Heart left ventricle (tissue), 16 donors: ENCODE measurements around the gene SRF. TPM values are rescaled to one million over a fixed set of nuclear protein-coding genes. Genes with fewer than 3 reads are reported as not detected.

Experiments used
- ATAC-seq, 4 donors: fragments of 200-7000 bp; cut with Tn5 transposase; one replicate each; pipeline ENCODE4 v1.9.1; 2020 to 2022; ENCODE audit warnings: moderate library complexity in 4 of 4, mild to moderate bottlenecking in 3 of 4, moderate number of reproducible peaks in 1 of 4
- DNase-seq, 5 donors: peaks; one replicate each; pipeline ENCODE4 v3.0.0-alpha.2; 2020
- H3K27ac ChIP-seq, 12 donors: fragments of 200-600 bp; sonication (generic) in 4 of 12; one replicate each; pipeline versions ENCODE4 v1.5.0 to v1.8.0; 2016 to 2022; ENCODE audit warnings: mild to moderate bottlenecking in 2 of 12
- H3K27me3 ChIP-seq, 9 donors: fragments of 200-600 bp; sonication (generic) in 2 of 9; one replicate each; pipeline versions ENCODE4 v1.5.1 to v1.8.0; 2016 to 2022; ENCODE audit warnings: mild to moderate bottlenecking in 3 of 9
- H3K36me3 ChIP-seq, 9 donors: fragments of 200-600 bp; sonication (generic) in 2 of 9; one replicate each; pipeline versions ENCODE4 v1.5.0 to v1.8.0; 2018 to 2022; ENCODE audit warnings: mild to moderate bottlenecking in 2 of 9
- H3K4me1 ChIP-seq, 12 donors: fragments of 200-600 bp; sonication (generic) in 4 of 12; one replicate each; pipeline versions ENCODE4 v1.5.0 to v1.8.0; 2016 to 2022; ENCODE audit warnings: mild to moderate bottlenecking in 3 of 12
- H3K4me3 ChIP-seq, 12 donors: fragments of 200-600 bp; sonication (generic) in 4 of 12; one replicate each; pipeline versions ENCODE4 v1.5.0 to v1.8.0; 2017 to 2022; ENCODE audit warnings: mild to moderate bottlenecking in 9 of 12, moderate library complexity in 4 of 12
- H3K9me3 ChIP-seq, 12 donors: fragments of 200-600 bp; sonication (generic) in 4 of 12; one replicate each; pipeline versions ENCODE4 v1.5.0 to v1.8.0; 2016 to 2022; ENCODE audit warnings: mild to moderate bottlenecking in 1 of 12
- CTCF ChIP-seq, 12 donors: fragments of 200-600 bp; sonication (generic) in 4 of 12; IDR thresholded peaks; one replicate each; pipeline versions ENCODE4 v1.5.0 to v1.8.0; 2018 to 2022; ENCODE audit warnings: antibody characterized with exemption in 12 of 12, mild to moderate bottlenecking in 5 of 12
- POLR2A ChIP-seq, 2 donors: fragments of 450-650 bp; IDR thresholded peaks; one replicate each; pipeline ENCODE4 v1.6.1; 2017; ENCODE audit warnings: antibody characterized with exemption in 2 of 2, mild to moderate bottlenecking in 2 of 2, moderate library complexity in 2 of 2
- WGBS, 4 donors: extraction: QIAGEN DNeasy Blood & Tissue Kit in 2 of 4; methylation state at CpG; one replicate each; pipeline versions ENCODE4 v1.1.5 to v1.1.7; 2013 to 2018; 5-methylcytosine and 5-hydroxymethylcytosine counted together
- intact Hi-C, 10 donors: fragments of 100-400 bp; cut with DNase I; formaldehyde crosslinking; loops; one replicate each; pipeline versions ENCODE4 v1.11.1 to v1.14.2; 2022
- polyA plus RNA-seq, 2 donors: library from polyadenylated mRNA; stranded (reverse); fragments of 200-250 nt; gene quantifications; one replicate each; pipeline ENCODE4 v1.2.3, GENCODE V29; 2013
- total RNA-seq, 9 donors: library from RNA; depleted of rRNA in 2 of 9; stranded (reverse); fragments of >200 nt in 2 of 9; fragmentation: NEBNext Ultra II Directional in 3 of 9; extraction: Animal tissue kit (Norgen Biotek cat#: 25700) in 3 of 9; gene quantifications; one replicate each; pipeline versions ENCODE4 v1.1.0 to v1.2.4, GENCODE V29; 2016 to 2023
- donor health status: ischemic (EF 13 %, LVEDD 7.1; RV severe dilation, severe dysfunction).
- donor health status: healthy with polysubstance abuse.
- donor health status: DM: no; HTN: yes; CAD: no.
- donor health status: DM: no; HTN: no; CAD: no.
- donor health status: ischemic (EF 25% LVEDD 6.9; RV normal size, moderate dysfunction).
- donor health status: ischemic (EF 25% LVEDD 5.7; RV mildly dilated, moderate dysfunction).
- donor health status: healthy.
- donor health status: DM: yes; HTN: yes; CAD: no.
- donor health status: ischemic (EF 35%, LVEDD 5.7; RV mildly dilated, moderate dysfunction).
- donor health status: nonischemic (EF 11% LVEDD 7.7; RV severe dilation, severe dysfunction).
- donor health status: DM: yes; HTN: yes; CAD: no.
- donor health status: PGD.
- donor health status: ischemic (EF 29% LVEDD 5.4; RV normal size, mild dysfunction).
- donor health status: nonischemic (EF 23%, LVEDD 6.1; RV moderate dilation, normal function).

SRF gene
- total and polyA plus RNA-seq, 11 donors: 43.5 to 94.4 (median 73.3) TPM

GRCh38 chr6:43216200-43216599, 45.1 kb downstream of the SRF start:
- H3K27me3 ChIP-seq: no peaks in the 10 kb centered on the region
- no peak overlapping the region for H3K27ac ChIP-seq
- DNase-seq (peak in 1 of 5 donors; percentile 35), ATAC-seq (no peak)
- peaks cover 0 to 4% (median 0%) of the 10 kb centered on the region in 12 donors for H3K4me1 ChIP-seq
- no peaks in the 10 kb centered on the region for H3K9me3 ChIP-seq
- peaks cover 0 to 60% (median 52%) of the 10 kb centered on the region in 9 donors for H3K36me3 ChIP-seq
- 82 to 93% (median 90%) methylated on average over 11 to 12 of the region's 12 CpGs for WGBS, 4 donors
- H3K4me3 ChIP-seq: no peak overlapping the region
- TF ChIP-seq POLR2A (IDR thresholded peaks at IDR 0.05) (no peak), CTCF (IDR thresholded peaks at IDR 0.05) (no peak)
- intact Hi-C loops: no loop called here

- no peak overlapping the region for H3K4me3 ChIP-seq
- H3K36me3 ChIP-seq: peaks cover 0 to 59% (median 52%) of the 10 kb centered on the region in 9 donors
- intact Hi-C loops: no loop called here
- TF ChIP-seq CTCF (IDR thresholded peaks at IDR 0.05) (no peak), POLR2A (IDR thresholded peaks at IDR 0.05) (no peak)
- peaks cover 0 to 7% (median 0%) of the 10 kb centered on the region in 12 donors for H3K4me1 ChIP-seq
- no peaks in the 10 kb centered on the region for H3K27me3 ChIP-seq
- no peaks in the 10 kb centered on the region for H3K9me3 ChIP-seq
- H3K27ac ChIP-seq: no peak overlapping the region
- DNase-seq: no peak
- WGBS, 4 donors: 51 to 67% (median 55%) methylated on average over 5 of the region's 5 CpGs
- peak in 2 of 4 donors; percentile 11 to 44 for ATAC-seq
Observed at GRCh38 chr6:43217351-43217750, 46.3 kb downstream of the SRF start.

GRCh38 chr6:43219119-43219518, 48.0 kb downstream of the SRF start:
- Histone ChIP-seq H3K27me3 (no peaks in the 10 kb centered on the region), H3K4me3 (no peak overlapping the region), H3K4me1 (peaks cover 0 to 7% (median 0%) of the 10 kb centered on the region in 12 donors), H3K9me3 (no peaks in the 10 kb centered on the region), H3K27ac (no peak overlapping the region), H3K36me3 (peaks cover 0 to 59% (median 52%) of the 10 kb centered on the region in 9 donors)
- no peak for ATAC-seq
- intact Hi-C loops: no loop called here
- TF ChIP-seq POLR2A (IDR thresholded peaks at IDR 0.05) (no peak), CTCF (IDR thresholded peaks at IDR 0.05) (no peak)
- DNase-seq: no peak
- 96 to 100% (median 97%) methylated on average over 3 of the region's 3 CpGs for WGBS, 4 donors

GRCh38 chr6:43219814-43220213, 48.7 kb downstream of the SRF start:
- TF ChIP-seq CTCF (IDR thresholded peaks at IDR 0.05): no peak
- TF ChIP-seq POLR2A (IDR thresholded peaks at IDR 0.05): no peak
- peaks cover 0 to 59% (median 48%) of the 10 kb centered on the region in 9 donors for H3K36me3 ChIP-seq
- H3K27ac ChIP-seq: no peak overlapping the region
- H3K27me3 ChIP-seq: no peaks in the 10 kb centered on the region
- intact Hi-C loops: no loop called here
- ATAC-seq: no peak
- peak in 1 of 5 donors; percentile 1 for DNase-seq
- no peak overlapping the region for H3K4me3 ChIP-seq
- 80 to 93% (median 92%) methylated on average over 7 of the region's 7 CpGs for WGBS, 4 donors
- no peaks in the 10 kb centered on the region for H3K9me3 ChIP-seq
- peaks cover 0 to 13% (median 0%) of the 10 kb centered on the region in 12 donors for H3K4me1 ChIP-seq
